PC-9 (cell line): Measurements from ENCODE around the gene HK2.

Source experiments
- EZH2 ChIP-seq: fragments of 200-600 bp; sonication (generic); IDR thresholded peaks from 2 replicates; pipeline ENCODE4 v1.8.0; 2017; ENCODE audit warnings: antibody characterized with exemption, low read depth
- TF ChIP-seq, protein P1 (sequence below): fragments of 200-600 bp; sonication (generic); conservative IDR thresholded peaks from 2 replicates; pipeline ENCODE4 v1.6.1; 2017; ENCODE audit warnings: mixed run types, antibody characterized with exemption, mild to moderate bottlenecking, moderate library complexity

DNA sequence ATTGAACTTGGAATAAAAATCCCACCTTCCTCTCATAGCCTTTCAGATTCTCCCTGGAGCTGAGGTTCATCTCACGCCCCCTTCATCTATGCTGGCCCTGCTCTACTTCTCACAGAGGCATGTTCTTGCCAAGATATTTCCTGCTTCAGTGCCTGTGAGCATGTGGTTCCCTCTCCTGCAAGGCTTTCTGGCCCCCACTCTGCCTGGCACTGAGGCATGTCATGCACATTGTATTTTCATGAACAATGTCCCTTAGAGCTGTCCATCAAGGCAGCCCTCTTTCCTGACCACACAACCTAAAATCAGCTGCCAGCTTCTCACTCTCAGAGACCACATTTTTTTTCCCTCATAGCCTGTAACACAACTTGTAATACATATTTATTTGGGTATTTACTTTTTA is 18.0 kb upstream of the HK2 start:
- TF ChIP-seq, protein P1, sequence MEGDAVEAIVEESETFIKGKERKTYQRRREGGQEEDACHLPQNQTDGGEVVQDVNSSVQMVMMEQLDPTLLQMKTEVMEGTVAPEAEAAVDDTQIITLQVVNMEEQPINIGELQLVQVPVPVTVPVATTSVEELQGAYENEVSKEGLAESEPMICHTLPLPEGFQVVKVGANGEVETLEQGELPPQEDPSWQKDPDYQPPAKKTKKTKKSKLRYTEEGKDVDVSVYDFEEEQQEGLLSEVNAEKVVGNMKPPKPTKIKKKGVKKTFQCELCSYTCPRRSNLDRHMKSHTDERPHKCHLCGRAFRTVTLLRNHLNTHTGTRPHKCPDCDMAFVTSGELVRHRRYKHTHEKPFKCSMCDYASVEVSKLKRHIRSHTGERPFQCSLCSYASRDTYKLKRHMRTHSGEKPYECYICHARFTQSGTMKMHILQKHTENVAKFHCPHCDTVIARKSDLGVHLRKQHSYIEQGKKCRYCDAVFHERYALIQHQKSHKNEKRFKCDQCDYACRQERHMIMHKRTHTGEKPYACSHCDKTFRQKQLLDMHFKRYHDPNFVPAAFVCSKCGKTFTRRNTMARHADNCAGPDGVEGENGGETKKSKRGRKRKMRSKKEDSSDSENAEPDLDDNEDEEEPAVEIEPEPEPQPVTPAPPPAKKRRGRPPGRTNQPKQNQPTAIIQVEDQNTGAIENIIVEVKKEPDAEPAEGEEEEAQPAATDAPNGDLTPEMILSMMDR: no peak
- no peak for TF ChIP-seq EZH2
